GF-D8 (cell line): ENCODE measurements around the gene SLC30A7.
"Not testable (repeated sequence)": the region's sequence is repeated elsewhere in the genome, so short reads cannot be mapped to it uniquely, and the experiment has no call there.

ENCODE experiments used
- DNase-seq: peaks from one replicate; lab custom pipeline; 2025; lab: John Stamatoyannopoulos, UW

Gene SLC30A7

GRCh38 chr1:100895540-100896480 lies at the start of gene SLC30A7:
SLC30A7 (plus strand) TSS chr1:100896090; CDS start chr1:100896263, 173 bp downstream.
- DNase-seq, result peak; percentile 86

- no peak for DNase-seq
These were observed 48.4 kb upstream of the SLC30A7 start for GRCh38 chr1:100847361-100848082.

GRCh38 chr1:100851726-100852125 lies 44.2 kb upstream of the SLC30A7 start:
- DNase-seq, result no peak

- no peak for DNase-seq
These were observed 42.9 kb upstream of the SLC30A7 start for GRCh38 chr1:100852976-100853375.

GRCh38 chr1:100855116-100855515 lies 40.8 kb upstream of the SLC30A7 start:
- DNase-seq, result not testable (repeated sequence)

- no peak for DNase-seq
These were observed 35.4 kb upstream of the SLC30A7 start for GRCh38 chr1:100860397-100860991.

GRCh38 chr1:100861379-100861778 lies 34.5 kb upstream of the SLC30A7 start:
- no peak for DNase-seq

- no peak for DNase-seq
These were observed 33.3 kb upstream of the SLC30A7 start for GRCh38 chr1:100862591-100862990.

- DNase-seq, result no peak
These were observed 29.6 kb upstream of the SLC30A7 start for GRCh38 chr1:100866041-100866900.

GRCh38 chr1:100866901-100867206 lies 29.0 kb upstream of the SLC30A7 start:
- DNase-seq, result no peak

- no peak for DNase-seq
These were observed 27.4 kb upstream of the SLC30A7 start for GRCh38 chr1:100868364-100868995.

- no peak for DNase-seq
These were observed 25.9 kb upstream of the SLC30A7 start for GRCh38 chr1:100869996-100870395.

- DNase-seq, result no peak
These were observed 21.5 kb upstream of the SLC30A7 start for GRCh38 chr1:100874433-100874832.

GRCh38 chr1:100875228-100875627 lies 20.7 kb upstream of the SLC30A7 start:
- DNase-seq, result no peak

- no peak for DNase-seq
These were observed 19.6 kb upstream of the SLC30A7 start for GRCh38 chr1:100876291-100876690.

GRCh38 chr1:100879422-100879821 lies 16.5 kb upstream of the SLC30A7 start:
- no peak for DNase-seq

- no peak for DNase-seq
These were observed 14.2 kb upstream of the SLC30A7 start for GRCh38 chr1:100881687-100882086.

- DNase-seq, result peak; percentile 65
These were observed 13.2 kb upstream of the SLC30A7 start for GRCh38 chr1:100882698-100883097.

- no peak for DNase-seq
These were observed 11.9 kb upstream of the SLC30A7 start for GRCh38 chr1:100883963-100884362.

- not testable (repeated sequence) for DNase-seq
These were observed 6.9 kb upstream of the SLC30A7 start for GRCh38 chr1:100889007-100889406.

GRCh38 chr1:100889869-100890482 lies 5.9 kb upstream of the SLC30A7 start:
- DNase-seq, result not testable (repeated sequence)
